Measurements from ENCODE around the gene SCN1A. TPM values are rescaled to one million over a fixed set of nuclear protein-coding genes. Genes with fewer than 3 reads are reported as not detected.

SCN1A gene
- total and polyA plus RNA-seq, 2 of the 4 experiments (the other 2 are of a cell fraction), result under 0.01 TPM; not detected in 1

GRCh38 chr2:166074011-166074410 lies 53.8 kb downstream of the SCN1A start:
- ChIA-PET POLR2A (ENCODE audit: unreplicated experiment) (no interaction called here), CTCF (no interaction called here)
- Histone ChIP-seq H4K8ac (ENCODE audit: low read depth in 2 of 2, low read length in 2 of 2) (no peak overlapping the region), H3K9me1 (ENCODE audit: insufficient read depth, low read length) (no peaks in the 10 kb centered on the region), H3K27me3 (ENCODE audit: control insufficient read depth, insufficient read depth, low read length) (no peaks in the 10 kb centered on the region), H2AK5ac (ENCODE audit: low read depth, low read length) (no peak overlapping the region), H3K36me3 (ENCODE audit: control insufficient read depth, insufficient read depth, low read length) (no peaks in the 10 kb centered on the region), H2BK120ac (ENCODE audit: low read depth, low read length) (no peak overlapping the region), H4K91ac (ENCODE audit: insufficient read depth, low read depth, low read length) (no peak overlapping the region), H3K23ac (ENCODE audit: low read depth, low read length) (no peak overlapping the region), H2BK5ac (ENCODE audit: low read depth, low read length, poor library complexity, severe bottlenecking) (no peak overlapping the region), H3K4me2 (ENCODE audit: low read depth, low read length) (no peak overlapping the region), H3K9me3 (ENCODE audit: control insufficient read depth, insufficient read depth, low read length) (no peaks in the 10 kb centered on the region), H3K56ac (ENCODE audit: extremely low read depth, insufficient read depth, low read length) (no peak overlapping the region), H3K4ac (ENCODE audit: low read depth, low read length) (no peak overlapping the region), H2AK9ac (replicated peaks; ENCODE audit: low read depth, low read length, poor library complexity) (no peak overlapping the region), H2AFZ (replicated peaks; ENCODE audit: low read length, poor library complexity) (no peak overlapping the region), H4K5ac (ENCODE audit: low read depth, low read length) (no peak overlapping the region), H4K20me1 (ENCODE audit: insufficient read depth, low read length) (no peaks in the 10 kb centered on the region), H3K27ac (ENCODE audit: insufficient read depth, low read length) (no peak overlapping the region), H2BK15ac (ENCODE audit: low read depth, low read length) (no peak overlapping the region), H3K14ac (replicated peaks; ENCODE audit: low read depth, low read length) (no peak overlapping the region), H3K4me3 (ENCODE audit: insufficient read depth, low read depth, low read length) (no peak overlapping the region), H3K9ac (ENCODE audit: low read depth, low read length) (no peak overlapping the region), H3K79me1 (ENCODE audit: low read depth in 1 of 2, low read length in 2 of 2) (no peaks in the 10 kb centered on the region), H3K4me1 (ENCODE audit: control insufficient read depth, insufficient read depth, low read length) (no peaks in the 10 kb centered on the region), H3K18ac (ENCODE audit: low read depth, low read length) (no peak overlapping the region), H2BK20ac (ENCODE audit: low read depth, low read length) (no peak overlapping the region)
- in situ Hi-C loops (cut with MboI; ENCODE audit: low sequenced_read_pairs), result no loop called here
- dilution Hi-C loops (cut with HindIII; ENCODE audit: low sequenced_read_pairs, unreplicated experiment), result no loop called here
- no TSS peak for BruUV-seq (replicated peaks)
- ATAC-seq (ENCODE audit: low read depth) (no peak), DNase-seq (no peak)
- no peak for TF ChIP-seq FOS (IDR thresholded peaks at IDR 0.05; ENCODE audit: low read depth, low read length)
- TF ChIP-seq CTCF (conservative IDR thresholded peaks at IDR 0.05; ENCODE audit: low read depth, low read length), result no peak
- TF ChIP-seq CHD1 (IDR thresholded peaks at IDR 0.05; ENCODE audit: low read depth, low read length), result no peak
- no peak for TF ChIP-seq MAZ (IDR thresholded peaks at IDR 0.05; ENCODE audit: borderline replicate concordance, low read depth, low read length)
- no peak for TF ChIP-seq USF2 (IDR thresholded peaks at IDR 0.05; ENCODE audit: low read depth, low read length)
- no peak for TF ChIP-seq MAFK (IDR thresholded peaks at IDR 0.05; ENCODE audit: low read depth, low read length)
- TF ChIP-seq RCOR1 (IDR thresholded peaks at IDR 0.05; ENCODE audit: insufficient replicate concordance, low read length), result no peak
- TF ChIP-seq RAD21 (IDR thresholded peaks at IDR 0.05; ENCODE audit: low read length), result no peak
- no peak for TF ChIP-seq MXI1 (IDR thresholded peaks at IDR 0.05; ENCODE audit: borderline replicate concordance, low read depth, low read length)
- TF ChIP-seq RFX5 (IDR thresholded peaks at IDR 0.05; ENCODE audit: low read depth, low read length), result no peak
- intact Hi-C loops (cut with micrococcal nuclease), result no loop called here
- no CpG with 5 or more reads among the region's 2 CpGs for WGBS, 2 experiments (ENCODE audit: extremely low coverage in 2 of 2, insufficient read length in 1 of 2)
